ENCODE data around the gene TRMT112. TPM values are rescaled to one million over a fixed set of nuclear protein-coding genes. Genes with fewer than 3 reads are reported as not detected.

TRMT112 gene
- polyA plus RNA-seq, 2 of the 4 experiments (the other 2 are of a cell fraction): 363 to 440 TPM

DNA sequence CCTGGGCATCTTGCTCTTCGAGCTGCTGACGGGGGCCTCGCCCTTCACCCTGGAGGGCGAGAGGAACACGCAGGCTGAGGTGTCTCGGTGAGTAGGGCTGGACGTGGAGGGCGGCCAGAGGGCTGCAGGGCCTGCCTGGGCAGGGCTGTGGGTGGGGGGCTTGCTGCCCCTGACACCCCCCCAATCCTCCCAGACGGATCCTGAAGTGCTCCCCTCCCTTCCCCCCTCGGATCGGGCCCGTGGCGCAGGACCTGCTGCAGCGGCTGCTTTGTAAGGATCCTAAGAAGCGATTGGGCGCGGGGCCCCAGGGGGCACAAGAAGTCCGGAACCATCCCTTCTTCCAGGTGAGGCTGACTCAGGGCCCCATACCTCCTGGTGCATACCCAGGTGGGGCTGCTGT is 44.3 kb upstream of the TRMT112 start:
- POLR2A ChIA-PET: no interaction called here
- FAIRE-seq (no peak), DNase-seq (ENCODE audit: low read depth in 1 of 2, low spot score in 1 of 2) (no peak), ATAC-seq (no peak)
- Histone ChIP-seq H3K27ac (no peak overlapping the region), H3K4me3 (no peak overlapping the region), H3K4me2 (no peak overlapping the region), H3K4me1 (peaks cover 28% of the 10 kb centered on the region), H3K9me3 (no peaks in the 10 kb centered on the region)
- CTCF ChIA-PET: interaction anchor here (0.6 to 33.9 kb wide), 5 partner anchors 11 to 88 kb away, joined by 3 to 996 read pairs (median 3); partner anchors contain the start of genes CATSPERZ, ESRRA, PRDX5 and TRMT112
- TF ChIP-seq FOSB (CRISPR knock-in tag; IDR thresholded peaks at IDR 0.05): no peak
- no peak for TF ChIP-seq JUN (IDR thresholded peaks at IDR 0.05)
- no peak for TF ChIP-seq HOXA7 (CRISPR knock-in tag; IDR thresholded peaks at IDR 0.05)
- no peak for TF ChIP-seq NPAS2 (CRISPR knock-in tag; IDR thresholded peaks at IDR 0.05; ENCODE audit: borderline replicate concordance)
- TF ChIP-seq, protein P1, sequence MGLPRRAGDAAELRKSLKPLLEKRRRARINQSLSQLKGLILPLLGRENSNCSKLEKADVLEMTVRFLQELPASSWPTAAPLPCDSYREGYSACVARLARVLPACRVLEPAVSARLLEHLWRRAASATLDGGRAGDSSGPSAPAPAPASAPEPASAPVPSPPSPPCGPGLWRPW (IDR thresholded peaks at IDR 0.05): no peak
- no peak for TF ChIP-seq EP300 (IDR thresholded peaks at IDR 0.05)
- no peak for TF ChIP-seq NR3C1 (IDR thresholded peaks at IDR 0.05)
- TF ChIP-seq, protein P2, sequence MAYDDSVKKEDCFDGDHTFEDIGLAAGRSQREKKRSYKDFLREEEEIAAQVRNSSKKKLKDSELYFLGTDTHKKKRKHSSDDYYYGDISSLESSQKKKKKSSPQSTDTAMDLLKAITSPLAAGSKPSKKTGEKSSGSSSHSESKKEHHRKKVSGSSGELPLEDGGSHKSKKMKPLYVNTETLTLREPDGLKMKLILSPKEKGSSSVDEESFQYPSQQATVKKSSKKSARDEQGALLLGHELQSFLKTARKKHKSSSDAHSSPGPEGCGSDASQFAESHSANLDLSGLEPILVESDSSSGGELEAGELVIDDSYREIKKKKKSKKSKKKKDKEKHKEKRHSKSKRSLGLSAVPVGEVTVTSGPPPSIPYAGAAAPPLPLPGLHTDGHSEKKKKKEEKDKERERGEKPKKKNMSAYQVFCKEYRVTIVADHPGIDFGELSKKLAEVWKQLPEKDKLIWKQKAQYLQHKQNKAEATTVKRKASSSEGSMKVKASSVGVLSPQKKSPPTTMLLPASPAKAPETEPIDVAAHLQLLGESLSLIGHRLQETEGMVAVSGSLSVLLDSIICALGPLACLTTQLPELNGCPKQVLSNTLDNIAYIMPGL (CRISPR knock-in tag; IDR thresholded peaks at IDR 0.05; ENCODE audit: borderline replicate concordance): no peak
- no peak for TF ChIP-seq RFX5 (IDR thresholded peaks at IDR 0.05)
- TF ChIP-seq CHD4 (IDR thresholded peaks at IDR 0.05; ENCODE audit: borderline replicate concordance): no peak
- no peak for TF ChIP-seq TP53 (CRISPR knock-in tag; IDR thresholded peaks at IDR 0.05)
- no peak for TF ChIP-seq FOXS1 (CRISPR knock-in tag; IDR thresholded peaks at IDR 0.05)
- no peak for TF ChIP-seq ZSCAN20 (CRISPR knock-in tag; IDR thresholded peaks at IDR 0.05)
- TF ChIP-seq MAZ (IDR thresholded peaks at IDR 0.05; ENCODE audit: borderline replicate concordance, low read depth, low read length): no peak
- WGBS (ENCODE audit: missing lambda C conversion rate): 96% methylated on average over 13 of the region's 18 CpGs

DNA sequence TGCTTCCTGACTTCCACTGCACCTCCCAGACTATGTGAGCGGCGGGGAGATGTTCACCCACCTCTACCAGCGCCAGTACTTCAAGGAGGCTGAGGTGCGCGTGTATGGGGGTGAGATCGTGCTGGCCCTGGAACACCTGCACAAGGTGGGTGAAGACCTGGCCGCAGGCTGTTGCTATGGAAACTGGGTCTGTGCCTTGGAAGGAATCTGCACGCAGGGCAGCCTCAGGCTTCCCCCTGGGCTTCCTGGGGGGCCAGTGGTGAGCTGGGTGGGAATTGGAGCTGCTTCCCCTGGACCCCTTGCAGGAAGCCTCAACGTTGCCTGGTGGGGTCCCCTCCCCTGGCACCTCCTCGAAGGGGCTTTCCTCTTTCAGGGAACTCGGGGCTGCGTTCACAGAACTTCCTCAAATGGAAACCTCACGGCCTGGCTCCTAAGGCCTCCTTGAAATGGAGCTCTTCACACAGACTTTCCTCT is 43.1 kb upstream of the TRMT112 start:
- ChIA-PET POLR2A (interaction anchor here (0.9 kb wide), 1 partner anchor 29 kb away, joined by 3 read pairs; no protein-coding TSS in a partner anchor), CTCF (interaction anchor here (0.6 to 33.9 kb wide), 10 partner anchors 10 to 328 kb away, joined by 3 to 996 read pairs (median 3); partner anchors contain the start of genes CATSPERZ, ESRRA, PRDX5 and TRMT112)
- no peak for DNase-seq (ENCODE audit: low read depth in 1 of 2, low spot score in 1 of 2)
- Histone ChIP-seq H3K4me2 (peak overlapping the region; percentile 87), H3K27ac (no peak overlapping the region), H3K4me3 (no peak overlapping the region), H3K4me1 (peaks cover 39% of the 10 kb centered on the region), H3K9me3 (no peaks in the 10 kb centered on the region)
- no peak for ATAC-seq
- TF ChIP-seq, protein P3, sequence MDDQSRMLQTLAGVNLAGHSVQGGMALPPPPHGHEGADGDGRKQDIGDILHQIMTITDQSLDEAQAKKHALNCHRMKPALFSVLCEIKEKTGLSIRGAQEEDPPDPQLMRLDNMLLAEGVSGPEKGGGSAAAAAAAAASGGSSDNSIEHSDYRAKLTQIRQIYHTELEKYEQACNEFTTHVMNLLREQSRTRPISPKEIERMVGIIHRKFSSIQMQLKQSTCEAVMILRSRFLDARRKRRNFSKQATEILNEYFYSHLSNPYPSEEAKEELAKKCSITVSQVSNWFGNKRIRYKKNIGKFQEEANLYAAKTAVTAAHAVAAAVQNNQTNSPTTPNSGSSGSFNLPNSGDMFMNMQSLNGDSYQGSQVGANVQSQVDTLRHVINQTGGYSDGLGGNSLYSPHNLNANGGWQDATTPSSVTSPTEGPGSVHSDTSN (IDR thresholded peaks at IDR 0.05): no peak
- TF ChIP-seq RNF2 (IDR thresholded peaks at IDR 0.05; ENCODE audit: borderline replicate concordance, low read depth) (no peak), BHLHE40 (IDR thresholded peaks at IDR 0.05; ENCODE audit: low read depth, low read length) (no peak), CEBPB (IDR thresholded peaks at IDR 0.05) (no peak)
- 93% methylated on average over 13 of the region's 13 CpGs for WGBS (ENCODE audit: missing lambda C conversion rate)
- FAIRE-seq: no peak

DNA sequence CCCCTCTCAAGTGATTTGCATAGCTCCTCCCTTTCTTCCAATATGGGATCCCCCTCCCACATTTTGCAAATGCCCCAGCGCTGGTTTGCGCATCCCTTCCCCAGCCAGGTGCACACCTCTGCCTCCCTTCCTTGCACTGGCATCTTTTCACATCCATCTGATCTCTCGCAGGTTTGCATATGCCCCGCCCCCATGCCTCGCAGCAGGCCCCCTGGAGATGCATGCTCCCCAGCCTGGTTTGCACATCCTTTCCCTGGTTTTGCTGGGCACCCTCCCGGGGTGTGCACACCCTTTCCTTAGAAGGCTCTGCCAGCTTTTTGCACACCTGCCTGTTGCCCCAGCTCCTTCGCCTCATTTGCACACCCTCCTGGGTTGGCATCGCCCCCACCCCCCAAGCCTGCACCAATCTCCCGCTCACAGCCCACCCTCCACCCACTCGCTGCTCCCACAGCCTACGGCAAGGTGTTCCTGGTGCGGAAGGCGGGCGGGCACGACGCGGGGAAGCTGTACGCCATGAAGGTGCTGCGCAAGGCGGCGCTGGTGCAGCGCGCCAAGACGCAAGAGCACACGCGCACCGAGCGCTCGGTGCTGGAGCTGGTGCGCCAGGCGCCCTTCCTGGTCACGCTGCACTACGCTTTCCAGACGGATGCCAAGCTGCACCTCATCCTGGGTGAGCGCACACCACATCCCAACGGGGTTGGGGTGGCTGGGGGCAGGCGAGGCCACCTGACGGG is 42.5 kb upstream of the TRMT112 start:
- no peak for ATAC-seq
- DNase-seq (ENCODE audit: low read depth in 1 of 2, low spot score in 1 of 2): no peak
- Histone ChIP-seq H3K4me2 (peak overlapping the region; percentile 87), H3K4me3 (peak overlapping the region; percentile 73), H3K9me3 (no peaks in the 10 kb centered on the region), H3K4me1 (peaks cover 43% of the 10 kb centered on the region), H3K27ac (peak overlapping the region; percentile 86 to 98)
- ChIA-PET CTCF (interaction anchor here (0.6 to 33.9 kb wide), 10 partner anchors 11 to 329 kb away, joined by 3 to 996 read pairs (median 3); partner anchors contain the start of genes CATSPERZ, ESRRA, PRDX5 and TRMT112), POLR2A (interaction anchor here (0.7 to 0.9 kb wide), 2 partner anchors 28 to 42 kb away, joined by 3 to 5 read pairs; partner anchors contain the start of genes PRDX5 and TRMT112)
- no peak for FAIRE-seq
- TF ChIP-seq GATA3 (IDR thresholded peaks at IDR 0.05; ENCODE audit: borderline replicate concordance) (no peak), HDAC2 (IDR thresholded peaks at IDR 0.05) (no peak), RAD21 (conservative IDR thresholded peaks at IDR 0.05 in 1 of 2, IDR thresholded peaks at IDR 0.05 in 1 of 2) (no peak), RARB (CRISPR knock-in tag; IDR thresholded peaks at IDR 0.05) (no peak), SMC3 (IDR thresholded peaks at IDR 0.05) (no peak), EHMT2 (IDR thresholded peaks at IDR 0.05; ENCODE audit: low read depth) (no peak), POLR2AphosphoS2 (conservative IDR thresholded peaks at IDR 0.05; ENCODE audit: low read length) (no peak), TFCP2L1 (CRISPR knock-in tag; IDR thresholded peaks at IDR 0.05) (no peak), RFX5 (IDR thresholded peaks at IDR 0.05) (no peak), NFE2L2 (conservative IDR thresholded peaks at IDR 0.05; ENCODE audit: low read length) (no peak), MYC (IDR thresholded peaks at IDR 0.05; ENCODE audit: borderline replicate concordance, low read length) (no peak), ESRRA (IDR thresholded peaks at IDR 0.05; ENCODE audit: borderline replicate concordance, low read length) (no peak), TP53 (CRISPR knock-in tag; IDR thresholded peaks at IDR 0.05) (no peak)
- TF ChIP-seq, protein P4, sequence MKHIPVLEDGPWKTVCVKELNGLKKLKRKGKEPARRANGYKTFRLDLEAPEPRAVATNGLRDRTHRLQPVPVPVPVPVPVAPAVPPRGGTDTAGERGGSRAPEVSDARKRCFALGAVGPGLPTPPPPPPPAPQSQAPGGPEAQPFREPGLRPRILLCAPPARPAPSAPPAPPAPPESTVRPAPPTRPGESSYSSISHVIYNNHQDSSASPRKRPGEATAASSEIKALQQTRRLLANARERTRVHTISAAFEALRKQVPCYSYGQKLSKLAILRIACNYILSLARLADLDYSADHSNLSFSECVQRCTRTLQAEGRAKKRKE (CRISPR knock-in tag; IDR thresholded peaks at IDR 0.05; ENCODE audit: low read depth): no peak
- TF ChIP-seq, protein P5, sequence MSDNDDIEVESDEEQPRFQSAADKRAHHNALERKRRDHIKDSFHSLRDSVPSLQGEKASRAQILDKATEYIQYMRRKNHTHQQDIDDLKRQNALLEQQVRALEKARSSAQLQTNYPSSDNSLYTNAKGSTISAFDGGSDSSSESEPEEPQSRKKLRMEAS (IDR thresholded peaks at IDR 0.05): no peak
- 81% methylated on average over 31 of the region's 38 CpGs for WGBS (ENCODE audit: missing lambda C conversion rate)

Measured in A549 (cell line).